GM12892 (cell line): Measurements from ENCODE around the gene ULBP2. TPM values are rescaled to one million over a fixed set of nuclear protein-coding genes. Genes with fewer than 3 reads are reported as not detected.
A peak's percentile ranks its signal among the peaks of the same experiment; 100 is the strongest.

ENCODE experiments used
- DNase-seq: peaks from one replicate; pipeline ENCODE4 v3.0.0; 2011; ENCODE audit not compliant: insufficient read length
- FAIRE-seq: peaks from 2 replicates; lab custom pipeline; 2011; peaks lifted over from hg19 to GRCh38; lab: Jason Lieb, UNC
- POLR2A ChIP-seq: IDR thresholded peaks from 2 replicates; pipeline ENCODE4 v1.6.1; 2011; ENCODE audit warnings: low read depth, low read length, control low read depth
- POLR2AphosphoS5 ChIP-seq: IDR thresholded peaks from 2 replicates; pipeline ENCODE4 v1.6.1; 2011; ENCODE audit warnings: low read depth, low read length, control low read depth
- TAF1 ChIP-seq: IDR thresholded peaks from 2 replicates; pipeline ENCODE4 v1.6.1; 2011; ENCODE audit warnings: low read depth, mild to moderate bottlenecking, control low read depth, low read length, borderline replicate concordance
- polyA plus RNA-seq: library from polyadenylated mRNA; unstranded; fragments of >200 nt; gene quantifications from one replicate; pipeline ENCODE4 v1.2.1, GENCODE V29; 2012; ENCODE audit warnings: missing spikeins, inconsistent platforms; ENCODE audit not compliant: missing spikeins

ULBP2 gene
- not detected for polyA plus RNA-seq

- TF ChIP-seq TAF1 = no peak
- TF ChIP-seq POLR2AphosphoS5 = no peak
- TF ChIP-seq POLR2A = no peak
- no peak for FAIRE-seq
Observed at GRCh38 chr6:149941583-149942460, at the start of gene ULBP2. TSS of gene ULBP2 (plus strand) at chr6:149942014. CDS start at chr6:149942073, 59 bp downstream.

GRCh38 chr6:149895048-149895590 is 46.7 kb upstream of the ULBP2 start:
- FAIRE-seq (no peak), DNase-seq (no peak)
- TF ChIP-seq POLR2A (no peak), POLR2AphosphoS5 (no peak), TAF1 (no peak)

More at GRCh38 chr6:149941583-149942460, at the start of gene ULBP2:
- DNase-seq = peak; percentile 42

- TF ChIP-seq TAF1 (no peak), POLR2AphosphoS5 (no peak), POLR2A (no peak)
- DNase-seq (no peak), FAIRE-seq (no peak)
Observed at GRCh38 chr6:149895833-149896271, 46.0 kb upstream of the ULBP2 start.

- no peak for FAIRE-seq
- TF ChIP-seq POLR2A = no peak
- TF ChIP-seq TAF1 = no peak
- no peak for TF ChIP-seq POLR2AphosphoS5
- no peak for DNase-seq
Observed at GRCh38 chr6:149896491-149896890, 45.3 kb upstream of the ULBP2 start.

- no peak for DNase-seq
- TF ChIP-seq POLR2A (no peak), POLR2AphosphoS5 (no peak)
- no peak for FAIRE-seq
Observed at GRCh38 chr6:149897015-149897697, 44.7 kb upstream of the ULBP2 start.

GRCh38 chr6:149897855-149898744 is 43.7 kb upstream of the ULBP2 start, which contains the start of gene RAET1E:
TSS of gene RAET1E (minus strand) at chr6:149898113. CDS start at chr6:149890901, 7,212 bp downstream.
- FAIRE-seq (no peak), DNase-seq (no peak)
- TF ChIP-seq POLR2AphosphoS5 = no peak
- TF ChIP-seq POLR2A = no peak
- no peak for TF ChIP-seq TAF1

- no peak for TF ChIP-seq POLR2A
- no peak for TF ChIP-seq POLR2AphosphoS5
- no peak for TF ChIP-seq TAF1
- no peak for FAIRE-seq
- DNase-seq = no peak
Observed at GRCh38 chr6:149898966-149899365, 42.8 kb upstream of the ULBP2 start.

GRCh38 chr6:149899486-149899885 is 42.3 kb upstream of the ULBP2 start:
- TF ChIP-seq POLR2AphosphoS5 (no peak), POLR2A (no peak), TAF1 (no peak)
- DNase-seq (no peak), FAIRE-seq (no peak)

- TF ChIP-seq TAF1 = no peak
- TF ChIP-seq POLR2A = no peak
- TF ChIP-seq POLR2AphosphoS5 = no peak
- DNase-seq (no peak), FAIRE-seq (no peak)
Observed at GRCh38 chr6:149899926-149900619, 41.7 kb upstream of the ULBP2 start.
